CD4-positive, alpha-beta T cell treated with Interleukin-6 at 100 ng/mL for 8 hours (primary cell): ENCODE results near the gene CCDC90B.
"Not testable (repeated sequence)": the region's sequence is repeated elsewhere in the genome, so short reads cannot be mapped to it uniquely, and the experiment has no call there.

Source experiments
- DNase-seq: peaks from one replicate; pipeline ENCODE4 v3.0.0-alpha.2; 2020; ENCODE audit warnings: mixed read lengths, low spot score

CCDC90B gene

DNA sequence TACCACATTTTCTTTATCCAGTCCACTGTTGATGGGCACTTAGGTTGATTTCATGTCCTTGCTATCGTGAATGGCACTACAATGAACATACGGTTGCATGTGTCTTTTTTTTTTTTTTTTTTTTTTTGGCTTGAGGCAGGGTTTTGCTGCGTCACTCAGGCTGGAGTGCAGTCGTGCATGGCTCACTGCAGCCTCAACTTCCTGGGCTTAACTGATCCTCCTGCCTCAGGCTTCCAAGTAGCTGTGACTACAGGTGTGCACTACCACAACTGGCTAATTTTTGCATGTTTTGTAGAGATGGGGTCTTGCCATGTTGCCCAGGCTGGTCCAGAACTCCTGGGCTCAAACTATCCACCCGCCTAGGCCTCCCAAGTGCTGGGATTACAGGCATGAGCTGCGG lies 1.5 kb upstream of the CCDC90B start:
- DNase-seq, result no peak

DNA sequence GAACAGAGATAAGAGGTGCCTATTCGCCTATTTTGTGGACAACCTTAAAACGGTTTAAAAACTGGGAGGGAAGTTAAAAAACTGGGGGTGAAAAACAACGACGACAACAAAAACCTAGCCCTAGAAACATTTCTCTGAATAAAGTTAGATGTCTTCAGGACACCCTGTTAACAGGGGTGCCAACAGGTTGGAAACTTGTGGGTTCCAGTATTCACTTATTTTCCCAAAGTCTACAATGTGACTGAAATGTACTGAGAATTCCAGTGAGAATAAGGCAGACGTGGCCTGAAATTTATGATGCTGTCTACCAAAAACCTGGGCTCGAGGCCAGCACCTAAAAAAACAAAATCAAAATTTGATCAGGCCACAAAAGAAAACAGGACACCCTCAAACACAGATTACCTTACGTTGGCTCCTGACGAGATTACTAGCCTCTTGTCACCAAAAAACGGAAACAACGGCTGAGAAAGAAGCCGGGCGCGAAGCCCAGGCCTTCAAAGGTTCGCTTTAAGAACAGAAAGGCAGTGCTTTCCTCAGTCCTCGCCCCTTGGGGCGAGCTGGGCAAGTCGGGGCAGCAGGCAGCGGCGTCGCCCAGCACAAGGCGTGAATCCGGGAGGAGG lies 906 bp downstream of the CCDC90B start:
- DNase-seq, result no peak

DNA sequence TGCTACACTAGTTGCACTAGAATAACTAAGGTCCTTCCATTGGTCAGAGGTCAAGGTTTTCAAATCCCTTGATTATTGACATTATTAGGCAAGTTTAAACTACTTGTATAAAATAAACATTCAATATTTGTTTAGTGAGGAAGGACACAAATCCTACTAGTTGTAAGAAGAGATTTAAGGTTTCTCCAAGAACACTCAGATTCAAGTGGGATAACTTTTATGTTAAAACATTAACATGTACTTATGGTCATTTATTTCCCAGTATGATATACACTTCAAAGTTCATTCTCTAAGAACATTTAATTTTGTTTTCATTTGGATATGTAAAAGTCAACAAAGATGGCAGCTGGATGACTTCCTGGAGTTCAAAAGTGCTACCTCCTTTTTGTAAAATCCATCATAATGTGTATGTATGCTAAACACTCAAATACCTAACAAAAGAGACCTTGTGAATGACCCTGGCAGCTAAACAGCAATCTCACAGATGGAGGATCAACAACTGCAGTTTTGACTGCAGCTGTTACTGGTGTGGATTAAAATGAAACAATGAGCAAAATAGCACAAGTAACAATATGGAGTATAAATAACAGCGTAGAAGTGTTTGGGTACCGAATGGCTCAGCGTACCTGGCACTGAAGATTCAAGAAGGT lies 1.5 kb downstream of the CCDC90B start:
- no peak for DNase-seq

DNA sequence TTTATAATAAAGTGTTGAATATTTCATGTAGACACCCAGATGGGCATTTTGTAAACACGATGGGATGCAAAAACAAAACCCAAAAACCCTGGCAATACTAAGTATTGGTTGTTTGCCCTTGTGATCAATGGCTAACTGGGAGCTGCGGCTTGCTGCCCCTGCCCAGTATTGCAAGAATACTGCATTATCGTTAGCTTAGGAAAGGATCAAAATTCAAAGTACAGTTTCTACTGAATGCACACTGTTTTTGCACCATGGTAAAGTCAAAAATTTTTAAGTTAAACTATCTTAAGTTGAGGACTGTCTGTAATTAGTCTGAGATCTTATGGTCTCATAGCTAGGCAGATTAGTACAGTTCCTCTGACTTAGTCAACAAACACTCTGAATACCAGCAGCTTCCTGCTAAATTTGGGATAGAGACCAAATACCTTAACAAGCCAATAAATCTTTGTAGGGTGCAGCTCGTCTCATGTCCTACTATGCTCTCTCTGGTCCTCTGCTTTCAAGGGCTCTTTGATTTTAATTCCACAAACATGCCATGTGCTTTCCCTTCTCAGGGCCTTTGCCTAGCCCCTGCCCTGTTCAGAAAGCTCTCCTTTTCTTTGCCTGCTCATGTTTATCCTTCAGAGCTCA lies 4.0 kb downstream of the CCDC90B start:
- DNase-seq, result no peak

DNA sequence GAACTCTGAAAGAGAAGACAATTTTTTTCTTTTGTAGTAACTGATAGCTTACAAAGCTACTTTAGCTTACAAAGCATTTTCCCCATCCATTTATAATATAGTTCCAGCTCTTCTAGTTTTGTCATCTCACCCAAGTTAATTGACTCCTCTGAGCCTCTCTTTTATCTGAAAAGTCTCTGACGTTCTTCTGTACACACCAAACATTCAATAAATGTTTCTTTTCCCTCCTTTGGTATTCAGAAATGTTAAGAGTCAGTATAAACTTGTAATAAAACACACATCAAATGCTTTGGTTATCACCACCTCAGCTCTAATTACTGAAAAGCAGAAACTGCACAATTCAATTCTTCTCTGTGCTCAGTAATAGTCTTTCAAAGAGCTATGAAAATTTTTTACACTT lies 5.9 kb downstream of the CCDC90B start:
- DNase-seq, result no peak

DNA sequence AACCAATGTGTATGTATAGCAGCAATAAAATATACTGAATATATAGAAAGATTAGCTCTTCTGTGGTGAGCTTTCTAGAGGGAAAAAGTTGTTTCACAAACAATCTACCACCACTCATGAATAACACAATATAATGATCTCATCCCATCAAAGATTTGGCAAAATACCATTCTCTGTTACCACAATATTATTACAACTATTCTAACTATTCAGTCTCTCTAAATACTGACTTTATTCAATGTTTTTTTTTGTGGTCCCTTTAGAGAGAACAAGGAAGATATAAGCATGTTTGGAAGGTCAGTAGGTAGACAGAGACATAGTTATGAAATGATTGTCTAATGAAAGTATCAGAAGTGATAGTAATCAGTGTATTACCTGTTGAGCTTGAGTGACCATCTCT lies 7.8 kb downstream of the CCDC90B start:
- no peak for DNase-seq

DNA sequence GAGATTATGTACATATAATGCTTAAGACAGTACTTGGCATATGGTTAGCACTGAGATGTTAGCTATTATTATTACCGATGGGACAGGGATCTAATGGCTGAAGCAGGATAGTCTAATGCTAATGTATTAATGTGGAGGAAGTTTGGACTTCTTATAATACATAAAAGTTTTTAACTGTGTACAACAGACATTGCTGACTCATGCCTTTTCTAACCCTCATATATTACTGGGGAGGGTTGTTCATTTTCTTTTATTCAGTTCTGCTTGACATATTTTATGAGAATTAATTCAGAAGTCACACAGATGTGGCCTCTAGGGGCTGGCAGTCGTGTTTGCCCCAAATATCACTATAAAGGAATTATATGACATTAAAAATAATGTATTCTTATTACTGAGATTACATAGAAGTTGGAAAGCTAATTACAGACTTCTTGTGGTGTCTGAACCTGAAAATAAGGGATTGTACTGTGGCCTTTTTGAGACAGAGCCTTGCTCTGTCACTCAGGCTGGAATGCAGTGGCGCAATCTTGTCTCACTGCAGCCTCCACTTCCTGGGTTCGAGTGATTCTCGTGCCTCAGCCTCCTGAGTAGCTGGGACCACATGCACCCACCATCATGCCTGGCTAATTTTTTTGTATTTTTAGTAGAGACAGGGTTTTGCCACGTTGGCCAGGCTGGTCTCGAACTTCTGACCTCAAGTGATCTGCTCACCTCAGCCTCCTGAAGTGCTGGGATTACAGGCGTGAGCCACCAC lies 10.1 kb downstream of the CCDC90B start:
- DNase-seq, result no peak

DNA sequence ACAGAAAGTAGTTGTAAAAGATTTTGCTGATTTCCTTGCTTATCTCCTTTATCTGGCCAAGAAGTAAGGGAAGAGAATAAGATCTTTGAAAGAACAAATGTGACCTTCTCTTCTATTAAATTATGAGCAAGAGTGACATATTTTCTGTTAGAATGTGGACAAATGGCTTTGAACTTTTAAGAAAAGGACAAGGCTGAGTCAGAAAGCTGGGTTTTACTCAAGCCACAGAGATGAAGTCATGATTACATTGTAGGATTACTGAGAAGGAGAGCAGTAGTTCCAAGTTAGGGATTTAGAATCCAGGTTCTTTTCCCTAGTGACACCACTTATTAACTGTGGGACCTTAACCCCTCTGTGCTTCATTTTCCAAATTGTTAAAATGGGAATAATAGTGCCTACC lies 13.5 kb downstream of the CCDC90B start:
- no peak for DNase-seq

DNA sequence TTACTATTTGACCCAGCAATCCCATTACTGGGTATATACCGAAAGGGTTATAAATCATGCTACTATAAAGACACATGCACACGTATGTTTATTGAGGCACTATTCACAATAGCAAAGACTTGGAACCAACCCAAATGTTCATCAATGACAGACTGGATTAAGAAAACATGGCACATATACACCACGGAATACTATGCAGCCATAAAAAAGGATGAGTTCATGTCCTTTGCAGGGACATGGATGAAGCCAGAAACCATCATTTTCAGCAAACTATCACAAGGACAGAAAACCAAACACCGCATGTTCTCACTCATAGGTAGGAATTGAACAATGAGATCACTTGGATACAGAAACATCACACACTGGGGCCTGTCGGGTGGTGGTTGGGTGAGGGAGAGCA lies 14.4 kb downstream of the CCDC90B start:
- not testable (repeated sequence) for DNase-seq

DNA sequence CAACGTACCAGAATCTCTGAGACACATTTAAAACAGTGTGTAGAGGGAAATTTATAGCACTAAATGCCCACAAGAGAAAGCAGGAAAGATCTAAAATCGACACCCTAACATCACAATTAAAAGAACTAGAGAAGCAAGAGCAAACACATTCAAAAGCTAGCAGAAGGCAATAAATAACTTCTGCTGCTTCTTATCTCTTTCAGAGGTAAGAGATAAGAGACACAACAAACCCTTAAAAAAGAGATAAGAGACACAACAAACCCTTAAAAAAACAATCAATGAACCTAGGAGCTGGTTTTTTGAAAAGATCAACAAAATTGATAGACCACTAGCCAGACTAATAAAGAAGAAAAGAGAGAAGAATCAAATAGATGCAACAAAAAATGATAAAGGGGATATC lies 17.1 kb downstream of the CCDC90B start:
- DNase-seq, result not testable (repeated sequence)

DNA sequence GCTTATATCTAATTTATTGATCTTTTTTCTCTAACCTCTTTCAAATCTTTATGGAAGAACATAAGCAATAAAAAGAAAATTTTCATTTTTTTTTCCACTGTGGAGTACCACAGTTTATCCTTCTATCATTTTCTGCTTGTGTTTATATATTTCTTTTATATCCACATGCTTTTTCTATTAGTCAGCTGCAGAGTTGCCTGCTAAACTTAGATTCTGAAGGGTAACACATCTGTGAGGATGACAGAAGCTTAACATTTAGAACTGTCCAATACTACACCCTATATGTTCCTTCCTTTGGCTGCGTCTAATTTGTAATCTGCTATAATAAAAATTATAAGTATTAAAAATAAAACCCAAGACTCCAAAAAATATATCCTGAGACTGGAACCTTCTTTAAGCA lies 20.8 kb downstream of the CCDC90B start:
- no peak for DNase-seq

DNA sequence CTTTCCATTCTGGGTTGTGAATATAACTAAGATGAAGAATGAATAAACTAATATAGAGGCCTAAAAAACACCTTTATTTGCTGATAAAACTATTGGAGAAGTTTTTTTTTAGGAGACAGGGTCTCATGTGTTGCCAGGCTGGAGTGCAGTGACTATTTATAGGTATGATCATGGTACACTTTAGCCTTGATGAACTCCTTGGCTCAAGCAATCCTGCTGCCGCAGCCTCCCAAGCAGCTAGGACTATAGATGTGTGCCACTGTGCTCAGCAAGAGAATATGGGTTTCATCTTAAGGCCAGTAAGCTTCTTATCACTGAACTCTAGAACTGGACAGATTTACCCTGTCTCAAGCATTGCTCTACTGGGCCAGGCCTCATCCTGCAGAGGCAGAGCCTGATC lies 26.6 kb downstream of the CCDC90B start:
- DNase-seq, result no peak

DNA sequence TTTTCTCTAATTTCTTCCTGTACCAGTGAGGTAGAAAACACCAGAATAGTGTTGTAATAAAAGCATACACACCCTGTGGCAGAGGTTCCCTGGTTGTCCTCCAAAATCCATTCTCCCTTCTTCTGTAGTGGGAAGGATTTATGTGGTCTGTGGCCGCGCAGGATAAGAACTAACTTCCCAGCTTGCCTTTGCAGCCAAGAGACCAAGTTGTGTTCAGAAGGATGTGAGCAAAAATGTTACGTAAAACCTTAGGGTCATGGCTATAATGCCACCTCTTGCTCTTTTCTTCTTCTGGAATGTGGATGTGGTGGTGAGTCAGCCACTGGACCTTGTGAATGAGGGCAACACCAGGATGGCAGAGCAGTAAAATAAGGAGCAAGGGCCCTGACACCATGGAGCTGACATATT lies 28.4 kb downstream of the CCDC90B start:
- no peak for DNase-seq

DNA sequence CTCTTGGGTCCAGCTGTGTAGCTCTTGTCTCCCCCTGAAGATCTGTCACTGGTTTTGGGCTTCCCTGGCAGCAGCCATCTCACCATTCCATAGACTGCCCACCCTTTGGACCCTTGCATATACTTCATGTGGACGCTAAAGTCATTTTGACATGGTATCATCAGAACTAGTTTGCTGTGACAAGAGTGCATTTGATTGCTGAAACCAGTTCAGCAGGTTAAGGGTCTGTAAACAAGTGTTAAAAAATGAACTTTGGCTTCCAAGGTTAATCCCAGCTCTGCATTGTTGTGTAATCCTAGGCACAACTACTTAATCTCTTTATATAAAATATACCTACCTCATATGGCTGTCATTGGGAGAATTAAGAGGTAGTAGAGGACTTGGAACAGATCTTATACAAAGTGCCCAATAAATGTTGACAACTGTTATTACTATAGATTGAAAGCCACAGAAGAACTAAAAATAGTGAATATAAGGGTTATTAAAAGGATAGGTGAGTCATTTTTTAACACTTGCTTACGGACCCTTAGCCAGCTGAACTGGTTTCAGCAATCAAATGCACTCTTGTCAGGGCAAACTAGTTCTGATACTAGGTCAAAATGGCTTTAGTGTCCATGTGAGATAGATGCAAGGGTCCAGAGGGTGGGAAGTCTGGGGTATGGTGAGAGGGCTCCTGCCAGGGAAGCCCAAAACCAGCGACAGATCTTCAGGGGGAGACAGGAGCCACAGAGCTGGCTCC lies 29.4 kb downstream of the CCDC90B start:
- DNase-seq, result no peak

DNA sequence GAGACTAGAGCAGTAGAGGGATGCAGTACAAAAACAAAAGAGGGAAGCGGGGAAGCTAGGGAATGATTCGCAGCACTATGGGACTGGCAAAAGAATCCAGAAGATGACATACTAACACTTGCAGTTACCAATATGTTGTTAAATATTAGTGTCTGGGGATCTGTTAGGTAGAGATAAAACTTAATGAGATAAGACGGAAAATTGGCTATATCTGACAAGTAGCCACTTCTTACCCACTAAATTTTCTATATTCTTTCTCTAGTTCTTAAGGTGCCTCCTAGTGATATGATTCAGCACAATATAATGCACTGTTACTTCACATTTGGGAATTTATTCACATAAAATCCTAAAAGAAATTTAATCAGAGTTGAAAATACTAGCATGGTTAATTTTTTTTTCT lies 30.8 kb downstream of the CCDC90B start:
- no peak for DNase-seq

DNA sequence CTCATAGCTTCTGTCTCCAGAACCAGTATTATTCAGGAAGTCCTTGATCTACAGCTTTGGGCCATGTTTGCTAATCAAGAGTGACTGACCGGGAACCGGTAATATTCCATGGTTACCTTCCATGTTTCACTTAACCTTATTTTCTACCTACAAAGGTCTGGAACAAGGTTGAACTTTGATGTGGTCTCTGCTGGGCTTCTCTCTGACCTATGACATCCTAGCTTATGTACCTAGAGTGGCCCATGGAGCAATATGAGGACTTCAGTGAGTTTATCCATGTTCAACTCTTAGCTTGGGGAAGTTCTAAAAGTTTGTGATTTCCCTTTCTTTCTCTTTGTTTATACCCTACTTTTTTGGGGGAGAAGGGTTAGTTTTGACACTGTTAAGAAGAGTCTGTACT lies 33.2 kb downstream of the CCDC90B start:
- DNase-seq, result no peak

DNA sequence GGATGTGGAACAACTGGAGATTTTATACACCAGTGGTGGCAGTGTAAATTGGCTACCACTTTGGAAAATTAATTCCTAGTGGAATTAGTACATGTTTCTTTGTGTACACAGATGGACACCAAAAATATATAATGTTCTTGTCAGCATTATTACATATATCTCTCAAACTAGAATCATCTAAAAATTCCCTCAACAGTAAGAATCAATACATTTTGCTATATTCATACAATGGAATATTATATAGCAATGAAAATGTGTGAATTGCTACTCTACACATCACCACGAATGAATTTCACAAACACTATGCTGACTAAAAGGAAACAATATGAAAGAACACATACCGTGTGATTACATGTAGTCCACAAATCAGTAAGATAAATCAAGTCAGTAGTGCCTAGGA lies 33.9 kb downstream of the CCDC90B start:
- DNase-seq, result no peak

DNA sequence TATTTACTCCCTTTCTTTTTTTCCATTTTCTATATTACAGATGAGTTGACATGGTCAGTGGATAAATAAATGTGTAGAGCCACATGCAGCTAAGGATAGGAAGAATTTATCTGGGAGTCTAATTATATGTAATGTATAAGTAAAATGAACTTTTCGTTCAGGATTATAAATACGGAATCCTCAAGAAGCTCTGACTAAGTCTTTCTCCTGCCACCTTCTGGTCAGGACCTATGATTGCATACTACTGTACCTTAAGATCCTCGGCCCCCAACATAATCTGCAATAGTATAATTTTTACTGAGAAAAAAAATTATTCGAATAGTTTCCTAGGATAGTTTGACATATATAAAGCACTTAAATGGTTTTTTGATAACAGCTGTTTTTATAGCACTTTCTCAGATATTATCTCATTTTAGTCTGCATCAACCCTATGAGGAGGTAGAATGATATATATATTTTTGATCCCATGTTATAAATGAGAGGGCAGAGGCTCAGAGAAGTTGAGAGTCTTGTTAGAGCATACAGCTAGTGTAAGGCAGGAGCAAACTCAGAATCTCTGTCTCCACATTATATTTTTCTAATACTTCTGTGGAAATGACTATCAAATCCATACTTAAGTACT lies 36.1 kb downstream of the CCDC90B start:
- peak; percentile 21 for DNase-seq

DNA sequence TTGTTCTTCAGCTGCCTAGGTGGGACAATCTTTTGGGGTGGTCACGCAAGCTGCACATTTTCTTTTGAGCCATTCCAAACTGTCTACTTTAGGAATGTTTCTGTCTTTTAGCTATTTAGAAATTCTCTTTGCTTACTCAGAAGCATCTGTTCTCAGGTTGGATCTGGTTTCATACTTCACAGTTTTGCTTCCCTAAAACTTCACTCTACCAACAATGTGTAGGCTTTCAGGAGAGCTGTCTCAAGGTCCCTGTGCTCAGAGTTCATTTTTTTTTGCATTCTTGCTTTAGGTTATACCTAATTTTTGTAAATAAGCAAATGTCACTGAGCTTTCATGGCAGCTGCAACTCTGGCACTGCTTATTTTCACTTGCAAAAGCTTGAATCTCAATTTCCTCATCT lies 36.7 kb downstream of the CCDC90B start:
- no peak for DNase-seq

DNA sequence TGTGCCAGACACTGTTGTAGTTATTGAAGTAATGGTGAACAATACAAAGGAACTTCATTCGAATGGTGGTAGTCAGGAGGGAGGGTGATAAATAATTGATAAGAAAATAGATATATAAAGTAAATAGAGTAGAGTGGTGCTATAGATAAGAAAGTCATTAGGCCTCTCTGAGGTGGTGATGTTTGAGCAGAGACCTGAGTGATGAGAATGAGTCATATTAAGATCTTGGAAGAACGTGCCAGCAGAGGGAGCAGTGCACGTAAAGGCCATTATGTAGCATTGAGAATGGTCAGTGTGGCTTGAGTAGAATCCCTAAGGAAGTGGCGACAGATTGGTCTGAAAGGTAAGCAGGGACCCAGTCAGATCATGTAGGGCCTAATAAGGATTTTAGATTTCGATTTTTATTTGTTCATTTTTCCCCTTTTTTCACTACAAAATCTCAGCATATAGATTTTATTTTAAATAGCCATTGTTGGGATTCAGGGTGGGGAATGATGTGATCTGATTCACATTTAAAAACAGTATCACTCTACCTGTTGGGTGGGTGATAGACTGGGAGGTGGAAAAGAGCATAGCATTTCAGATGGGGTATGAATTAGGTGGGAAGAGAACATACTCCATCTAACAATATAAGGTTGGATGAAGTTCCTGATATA lies 44.7 kb downstream of the CCDC90B start:
- no peak for DNase-seq

DNA sequence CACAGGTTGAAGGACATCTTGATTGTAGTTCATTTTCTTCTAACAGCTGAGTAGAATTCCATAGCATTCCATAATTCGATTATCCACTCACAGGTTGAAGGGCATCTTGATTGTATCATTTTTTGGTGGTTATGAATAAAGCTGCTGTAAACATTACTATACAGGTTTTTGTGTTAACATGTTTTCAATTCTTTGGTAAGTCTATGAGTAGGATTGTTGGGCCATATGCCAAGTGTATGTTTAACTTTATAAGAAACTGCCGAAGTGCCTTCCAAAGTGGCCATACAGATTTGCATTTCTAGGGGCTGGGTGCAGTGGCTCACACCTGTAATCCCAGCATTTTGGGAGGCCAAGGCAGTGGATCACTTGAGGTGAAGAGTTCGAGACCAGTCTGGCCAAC lies 48.1 kb downstream of the CCDC90B start:
- no peak for DNase-seq
